ENCODE data around the gene LRRN3.

- TF ChIP-seq EZH2 (IDR thresholded peaks at IDR 0.05) = no peak
- no peak for TF ChIP-seq POLR2AphosphoS5 (IDR thresholded peaks at IDR 0.05; ENCODE audit: borderline replicate concordance, low read depth, low read length)
Measured at GRCh38 chr7:111049971-111050680, 40.8 kb upstream of the LRRN3 start.
